Left ventricle myocardium inferior (tissue), 1 donor: ENCODE data around the gene DGKH. TPM values are rescaled to one million over a fixed set of nuclear protein-coding genes. Genes with fewer than 3 reads are reported as not detected.

Experiments used
- DNase-seq: peaks from one replicate; pipeline ENCODE4 v3.0.0-alpha.2; 2020
- H3K27ac ChIP-seq: fragments of 200-600 bp; replicated peaks from 2 replicates; pipeline ENCODE4 v1.8.0; 2021
- H3K27me3 ChIP-seq: fragments of 200-600 bp; 2 replicates; pipeline ENCODE4 v1.8.0; 2021; ENCODE audit warnings: low read depth
- H3K36me3 ChIP-seq: fragments of 200-600 bp; 2 replicates; pipeline ENCODE4 v1.8.0; 2021
- H3K4me1 ChIP-seq: fragments of 200-600 bp; 2 replicates; pipeline ENCODE4 v1.8.0; 2021
- H3K4me3 ChIP-seq: fragments of 200-600 bp; 2 replicates; pipeline ENCODE4 v1.8.0; 2021; ENCODE audit warnings: mild to moderate bottlenecking, moderate library complexity
- H3K9me3 ChIP-seq: fragments of 200-600 bp; replicated peaks from 2 replicates; pipeline ENCODE4 v1.8.0; 2021
- CTCF ChIP-seq: fragments of 200-600 bp; IDR thresholded peaks from 2 replicates; pipeline ENCODE4 v1.8.0; 2021; ENCODE audit warnings: antibody characterized with exemption, mild to moderate bottlenecking, borderline replicate concordance
- intact Hi-C: fragments of 100-400 bp; cut with micrococcal nuclease; formaldehyde crosslinking; loops from one replicate; pipeline ENCODE4 v1.11.0; 2022
- total RNA-seq: library from RNA; stranded (reverse); fragmentation: NEBNext Ultra II Directional; extraction: Animal tissue kit (Norgen Biotek cat#: 25700); gene quantifications from one replicate; pipeline ENCODE4 v1.2.1, GENCODE V29; 2021
- donor health status: DM: no; HTN: yes; CAD: no; lungs with severe emphysema.

Gene DGKH
- total RNA-seq, 1 donor from 2014 or later, result 4.8 TPM

DNA sequence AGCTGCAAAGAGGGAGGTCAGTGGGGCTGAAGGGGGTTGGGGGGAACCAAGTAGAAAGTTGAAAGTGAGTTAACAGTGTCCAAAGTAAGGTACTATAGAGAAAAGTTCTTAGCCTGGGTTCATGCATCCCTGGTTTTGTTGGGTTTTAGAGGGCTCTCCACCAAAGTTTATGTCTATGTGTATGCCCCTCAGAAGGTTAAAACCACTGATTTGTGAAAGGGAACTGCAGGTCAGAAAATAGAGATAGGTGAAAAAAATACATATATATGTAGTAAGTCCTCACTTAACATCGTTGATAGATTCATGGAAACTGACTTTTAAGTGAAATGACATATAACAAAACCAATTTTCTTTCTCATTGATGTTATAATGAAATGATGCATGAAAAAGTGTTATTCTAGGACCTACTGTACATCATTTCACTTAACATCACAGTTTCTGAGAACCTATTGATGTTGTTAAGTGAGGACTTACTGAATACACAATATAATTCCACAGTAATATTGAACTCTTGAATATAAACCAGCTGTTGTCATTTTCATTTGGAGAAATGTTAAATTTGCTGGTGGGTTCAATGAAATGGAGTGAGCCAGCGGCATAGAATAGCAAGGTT lies 9.6 kb downstream of the DGKH start:
- Histone ChIP-seq H3K36me3 (peaks cover 9% of the 10 kb centered on the region), H3K4me1 (peaks cover 27% of the 10 kb centered on the region), H3K27ac (no peak overlapping the region), H3K4me3 (no peak overlapping the region), H3K27me3 (no peaks in the 10 kb centered on the region), H3K9me3 (peaks cover 10% of the 10 kb centered on the region)
- no peak for TF ChIP-seq CTCF
- DNase-seq, result no peak
- intact Hi-C loops, result no loop called here

DNA sequence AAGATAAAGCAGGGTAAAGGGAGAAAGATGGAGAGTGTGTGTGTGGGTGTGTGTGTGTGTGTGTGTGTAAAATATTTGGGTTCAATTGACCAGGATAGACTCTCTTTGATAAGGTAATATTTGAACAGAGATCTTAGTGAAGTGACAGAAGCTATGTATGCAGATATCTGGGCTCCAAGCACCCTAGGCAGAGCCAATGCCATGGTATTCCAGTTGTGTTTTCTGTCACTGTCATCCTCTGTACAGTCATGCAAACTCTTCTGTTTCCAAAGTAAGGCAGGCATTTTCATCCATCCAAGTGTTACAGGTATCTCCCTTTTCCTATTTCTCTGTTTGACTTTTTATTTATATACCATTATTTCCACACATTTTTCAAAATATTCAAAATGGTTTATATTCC lies 13.5 kb downstream of the DGKH start:
- H3K27ac ChIP-seq, result no peak overlapping the region
- no peaks in the 10 kb centered on the region for H3K27me3 ChIP-seq
- H3K4me1 ChIP-seq, result no peaks in the 10 kb centered on the region
- H3K9me3 ChIP-seq, result peaks cover 10% of the 10 kb centered on the region
- intact Hi-C loops, result no loop called here
- TF ChIP-seq CTCF, result no peak
- no peak overlapping the region for H3K4me3 ChIP-seq
- no peak for DNase-seq
- H3K36me3 ChIP-seq, result peaks cover 17% of the 10 kb centered on the region

DNA sequence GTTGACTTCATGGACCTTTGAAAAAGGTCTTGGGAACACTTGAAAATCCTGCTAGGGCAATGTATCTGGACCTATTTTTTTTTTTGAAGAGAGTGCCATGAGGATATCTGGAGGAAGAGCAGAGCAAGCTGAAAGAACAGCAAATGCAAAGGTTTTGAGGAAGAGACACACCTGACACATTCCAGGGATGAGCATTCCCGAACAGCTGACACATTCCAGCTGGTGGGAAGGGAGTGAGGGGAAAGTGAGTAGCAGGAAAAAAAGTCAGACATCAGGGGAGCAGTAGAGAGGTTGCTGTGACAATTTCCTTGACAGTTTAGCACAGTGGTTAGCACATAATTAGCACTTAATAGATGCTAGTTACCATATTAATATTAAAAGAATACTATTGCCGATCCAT lies 14.7 kb downstream of the DGKH start:
- Histone ChIP-seq H3K4me1 (no peaks in the 10 kb centered on the region), H3K9me3 (peaks cover 10% of the 10 kb centered on the region), H3K36me3 (peaks cover 17% of the 10 kb centered on the region), H3K4me3 (no peak overlapping the region), H3K27ac (no peak overlapping the region), H3K27me3 (no peaks in the 10 kb centered on the region)
- intact Hi-C loops, result no loop called here
- no peak for DNase-seq
- no peak for TF ChIP-seq CTCF

DNA sequence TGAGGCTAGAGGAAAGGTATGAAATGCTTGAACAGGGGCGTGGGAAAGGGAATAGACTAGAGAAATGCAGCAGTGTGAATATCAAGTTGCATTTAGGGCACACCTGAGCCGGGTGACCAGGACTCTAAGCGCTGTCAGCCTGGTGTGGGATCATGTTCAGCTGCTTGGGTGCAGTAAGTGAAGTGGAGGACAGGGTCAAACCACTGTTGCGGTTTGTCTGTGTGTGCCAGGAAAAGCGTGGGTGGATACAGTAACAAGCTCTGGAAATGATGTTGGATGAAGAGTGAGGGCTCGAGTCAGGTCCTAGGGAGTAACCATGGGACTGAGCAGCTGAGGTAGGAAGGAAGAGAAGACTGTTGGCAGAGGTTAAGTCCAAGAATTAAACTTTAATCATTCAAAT lies 15.8 kb downstream of the DGKH start:
- no peak for TF ChIP-seq CTCF
- intact Hi-C loops, result no loop called here
- DNase-seq, result no peak
- Histone ChIP-seq H3K4me3 (no peak overlapping the region), H3K4me1 (no peaks in the 10 kb centered on the region), H3K27ac (no peak overlapping the region), H3K27me3 (no peaks in the 10 kb centered on the region), H3K9me3 (no peaks in the 10 kb centered on the region), H3K36me3 (peaks cover 8% of the 10 kb centered on the region)

- Histone ChIP-seq H3K27ac (no peak overlapping the region), H3K27me3 (no peaks in the 10 kb centered on the region), H3K9me3 (no peaks in the 10 kb centered on the region), H3K4me1 (no peaks in the 10 kb centered on the region), H3K36me3 (peaks cover 8% of the 10 kb centered on the region), H3K4me3 (no peak overlapping the region)
- no peak for TF ChIP-seq CTCF
- intact Hi-C loops, result no loop called here
- DNase-seq, result no peak
Measured at GRCh38 chr13:42064966-42065365, 16.5 kb downstream of the DGKH start.
